Duodenal mucosa (tissue), 2 donors: ENCODE data around the gene KIAA0319L.

Experiments
- H3K27ac ChIP-seq: one replicate; pipeline ENCODE4 v1.7.0; 2013; ENCODE audit warnings: low read depth, low read length
- H3K27me3 ChIP-seq, 2 donors: one replicate each; pipeline ENCODE4 v1.7.0; 2013; ENCODE audit warnings: low read length in 2 of 2, control low read depth in 1 of 2; ENCODE audit not compliant: insufficient read depth in 2 of 2, control insufficient read depth in 1 of 2
- H3K36me3 ChIP-seq, 2 donors: one replicate each; pipeline ENCODE4 v1.7.0; 2013; ENCODE audit warnings: low read length in 2 of 2, control low read depth in 1 of 2; ENCODE audit not compliant: insufficient read depth in 2 of 2, control insufficient read depth in 1 of 2
- H3K4me1 ChIP-seq, 2 donors: one replicate each; pipeline ENCODE4 v1.7.0; 2013; ENCODE audit warnings: low read length in 2 of 2, control low read depth in 1 of 2; ENCODE audit not compliant: insufficient read depth in 2 of 2, control insufficient read depth in 1 of 2
- H3K4me3 ChIP-seq, 2 donors: one replicate each; pipeline ENCODE4 v1.7.0; 2013; ENCODE audit warnings: low read length in 2 of 2, low read depth in 1 of 2
- H3K9ac ChIP-seq, 2 donors: one replicate each; pipeline ENCODE4 v1.7.0; 2013; ENCODE audit warnings: low read length in 2 of 2, low read depth in 1 of 2
- H3K9me3 ChIP-seq, 2 donors: one replicate each; pipeline ENCODE4 v1.7.0; 2013; ENCODE audit warnings: low read length in 2 of 2, control low read depth in 1 of 2; ENCODE audit not compliant: control insufficient read depth in 1 of 2

Gene KIAA0319L

DNA sequence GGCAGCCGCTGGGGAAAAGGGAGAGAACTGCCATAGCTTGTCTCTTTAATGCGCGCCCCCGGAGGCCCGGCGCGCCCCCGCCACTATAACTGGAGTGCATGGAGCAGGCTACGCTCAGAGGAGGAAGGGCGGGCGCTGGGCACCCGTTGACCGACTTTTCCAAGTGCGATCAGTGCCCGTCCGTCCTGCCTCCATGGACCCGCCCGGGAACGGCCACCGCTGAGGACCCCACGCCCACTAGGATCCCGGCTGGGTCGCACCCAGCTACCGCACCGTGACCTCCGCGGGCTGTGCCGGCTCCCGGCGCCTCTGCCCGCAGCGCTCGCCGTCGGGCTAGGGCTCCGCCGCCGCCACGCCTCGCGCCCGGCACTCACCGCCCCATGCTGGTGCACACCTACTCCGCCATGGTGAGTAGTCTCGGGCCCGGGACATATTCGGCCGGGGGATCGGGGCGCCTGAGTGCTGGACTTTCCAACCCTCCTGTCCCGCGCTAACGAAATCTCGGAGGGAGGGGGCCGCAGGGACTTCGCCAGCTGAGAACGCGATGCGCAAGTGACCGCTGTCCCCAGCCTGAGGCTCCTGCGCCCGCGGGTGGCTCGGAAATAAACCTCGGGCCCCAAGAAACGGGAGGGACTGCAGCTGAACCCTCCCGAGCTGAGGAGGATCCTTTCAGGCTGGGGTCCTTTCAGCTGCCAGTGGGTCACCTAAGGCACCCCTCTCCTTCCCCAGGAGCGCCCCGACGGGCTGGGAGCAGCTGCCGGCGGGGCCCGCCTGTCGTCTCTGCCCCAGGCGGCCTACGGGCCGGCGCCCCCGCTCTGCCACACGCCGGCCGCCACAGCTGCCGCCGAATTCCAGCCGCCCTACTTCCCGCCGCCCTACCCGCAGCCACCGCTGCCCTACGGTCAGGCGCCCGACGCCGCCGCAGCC, 16.3 kb upstream of the KIAA0319L start, which contains the start of gene TFAP2E:
Gene TFAP2E, plus strand, starts transcription at position 117 of the 927 bp plus-strand sequence. Its CDS starts 264 bp downstream, at position 381.
- Histone ChIP-seq H3K9ac (peak within 1 kb of the TSS in 1 of 2 donors; percentile 3), H3K9me3 (no peaks in the 10 kb centered on the region), H3K27me3 (peaks cover 35 to 44% of the 10 kb centered on the region in 2 donors), H3K4me3 (peak within 1 kb of the TSS; percentile 25 to 61), H3K4me1 (peaks cover 15 to 20% of the 10 kb centered on the region in 2 donors), H3K36me3 (no peaks in the 10 kb centered on the region), H3K27ac (no peak within 1 kb of the TSS)

DNA sequence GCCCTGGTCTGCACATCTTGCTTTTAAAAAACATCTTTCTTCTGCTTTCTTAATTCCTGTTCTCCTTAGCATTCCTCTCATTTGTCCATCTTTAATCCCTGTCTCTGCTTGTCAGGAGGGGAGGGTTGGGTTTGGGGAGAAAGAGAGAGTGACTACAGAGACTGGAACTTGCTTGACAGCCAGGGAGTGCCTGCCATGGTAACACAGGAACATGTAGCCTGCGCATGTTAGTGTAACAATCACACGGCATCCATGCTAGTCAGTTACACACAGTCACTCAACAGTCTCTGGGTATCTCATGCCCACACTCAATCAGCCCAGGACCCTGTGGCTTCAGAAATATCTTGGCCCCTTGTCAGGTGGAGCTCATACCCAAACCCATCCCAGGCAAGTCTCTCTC, 15.1 kb upstream of the KIAA0319L start:
- H3K27me3 ChIP-seq = peaks cover 31 to 44% of the 10 kb centered on the region in 2 donors
- no peak overlapping the region for H3K9ac ChIP-seq
- no peaks in the 10 kb centered on the region for H3K36me3 ChIP-seq
- H3K9me3 ChIP-seq = no peaks in the 10 kb centered on the region
- peaks cover 8 to 10% of the 10 kb centered on the region in 2 donors for H3K4me1 ChIP-seq
- H3K4me3 ChIP-seq = no peak overlapping the region
- H3K27ac ChIP-seq = no peak overlapping the region

GRCh38 chr1:35571263-35571662, 14.1 kb upstream of the KIAA0319L start:
- Histone ChIP-seq H3K27ac (no peak overlapping the region), H3K27me3 (peaks cover 28 to 40% of the 10 kb centered on the region in 2 donors), H3K9ac (no peak overlapping the region)

DNA sequence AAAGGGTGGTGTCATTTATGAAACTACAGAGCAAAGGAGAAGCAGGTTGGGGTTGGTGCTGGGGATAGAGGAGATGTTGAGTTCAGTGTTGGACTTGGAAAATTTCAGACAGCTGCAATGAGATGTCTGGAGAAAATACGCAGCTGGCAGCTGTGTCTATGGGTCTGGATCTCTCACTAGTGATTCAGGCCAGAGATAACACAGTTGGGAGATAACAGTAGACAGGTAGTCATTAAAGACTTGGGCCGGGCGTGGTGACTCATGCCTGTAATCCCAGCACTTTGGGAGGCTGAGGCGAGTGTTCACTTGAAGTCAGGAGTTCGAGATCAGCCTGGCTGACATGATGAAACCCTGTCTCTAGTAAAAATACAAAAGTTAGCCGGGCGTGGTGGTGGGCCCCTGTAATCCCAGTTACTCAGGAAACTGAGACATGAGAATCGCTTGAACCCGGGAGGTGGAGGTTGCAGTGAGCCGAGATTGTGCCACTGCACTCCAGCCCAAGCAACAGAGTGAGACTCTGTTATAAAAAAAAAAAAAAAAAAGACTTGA, 13.5 kb upstream of the KIAA0319L start:
- peaks cover 7 to 10% of the 10 kb centered on the region in 2 donors for H3K4me1 ChIP-seq
- H3K9ac ChIP-seq = no peak overlapping the region
- no peak overlapping the region for H3K4me3 ChIP-seq
- peaks cover 28 to 38% of the 10 kb centered on the region in 2 donors for H3K27me3 ChIP-seq
- H3K36me3 ChIP-seq = peaks cover 0 to 6% of the 10 kb centered on the region in 2 donors
- no peaks in the 10 kb centered on the region for H3K9me3 ChIP-seq
- H3K27ac ChIP-seq = no peak overlapping the region

More at GRCh38 chr1:35571263-35571662, 14.1 kb upstream of the KIAA0319L start:
- Histone ChIP-seq H3K36me3 (peaks cover 0 to 6% of the 10 kb centered on the region in 2 donors), H3K4me3 (no peak overlapping the region), H3K9me3 (no peaks in the 10 kb centered on the region), H3K4me1 (peaks cover 7 to 10% of the 10 kb centered on the region in 2 donors)

DNA sequence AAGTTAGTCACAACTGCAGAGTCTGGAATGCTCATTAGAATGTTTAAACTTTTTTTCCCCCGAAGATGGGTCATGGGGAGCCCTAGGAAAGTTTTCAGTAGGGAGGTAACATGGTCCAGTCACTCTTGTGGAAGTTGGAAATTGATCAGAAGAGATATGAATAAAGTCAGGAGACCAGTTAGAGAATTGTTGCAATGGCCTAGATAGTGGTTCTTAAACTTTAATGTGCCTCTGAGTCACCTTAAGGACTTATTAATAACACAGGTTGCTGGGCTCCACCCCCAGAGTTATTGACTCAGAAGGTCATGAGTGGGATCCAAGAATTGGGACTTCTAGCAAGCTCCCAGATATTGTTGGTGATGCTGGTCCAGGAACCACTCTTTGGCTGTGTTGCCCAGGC, 12.7 kb upstream of the KIAA0319L start:
- Histone ChIP-seq H3K4me1 (peaks cover 7 to 10% of the 10 kb centered on the region in 2 donors), H3K9ac (no peak overlapping the region), H3K27me3 (peaks cover 26 to 35% of the 10 kb centered on the region in 2 donors), H3K36me3 (peaks cover 0 to 6% of the 10 kb centered on the region in 2 donors), H3K27ac (no peak overlapping the region), H3K9me3 (no peaks in the 10 kb centered on the region), H3K4me3 (no peak overlapping the region)

DNA sequence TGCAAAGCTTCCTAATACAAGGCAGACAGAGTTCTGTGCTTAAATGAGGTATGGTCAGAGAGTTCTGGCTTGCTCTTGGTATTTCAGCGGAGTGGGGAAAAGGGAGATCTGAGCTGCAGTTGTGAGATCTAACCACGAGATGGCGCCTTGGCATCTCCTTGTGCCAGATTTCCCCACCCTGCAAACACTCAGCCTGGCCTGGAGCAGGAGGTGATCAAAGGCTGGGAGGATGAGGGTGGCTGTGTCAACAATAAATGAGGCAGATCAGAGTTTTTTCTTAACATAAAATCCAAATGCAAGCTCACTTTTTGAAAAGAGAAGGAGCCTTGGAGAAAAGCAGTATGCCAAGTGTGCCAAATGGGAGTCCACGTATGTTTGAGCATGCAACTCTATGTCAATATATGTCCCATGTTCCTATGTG, 11.8 kb upstream of the KIAA0319L start:
- Histone ChIP-seq H3K9ac (no peak overlapping the region), H3K4me1 (peaks cover 7 to 10% of the 10 kb centered on the region in 2 donors), H3K9me3 (no peaks in the 10 kb centered on the region), H3K27me3 (peaks cover 26 to 28% of the 10 kb centered on the region in 2 donors), H3K27ac (no peak overlapping the region), H3K36me3 (peaks cover 0 to 6% of the 10 kb centered on the region in 2 donors), H3K4me3 (no peak overlapping the region)

DNA sequence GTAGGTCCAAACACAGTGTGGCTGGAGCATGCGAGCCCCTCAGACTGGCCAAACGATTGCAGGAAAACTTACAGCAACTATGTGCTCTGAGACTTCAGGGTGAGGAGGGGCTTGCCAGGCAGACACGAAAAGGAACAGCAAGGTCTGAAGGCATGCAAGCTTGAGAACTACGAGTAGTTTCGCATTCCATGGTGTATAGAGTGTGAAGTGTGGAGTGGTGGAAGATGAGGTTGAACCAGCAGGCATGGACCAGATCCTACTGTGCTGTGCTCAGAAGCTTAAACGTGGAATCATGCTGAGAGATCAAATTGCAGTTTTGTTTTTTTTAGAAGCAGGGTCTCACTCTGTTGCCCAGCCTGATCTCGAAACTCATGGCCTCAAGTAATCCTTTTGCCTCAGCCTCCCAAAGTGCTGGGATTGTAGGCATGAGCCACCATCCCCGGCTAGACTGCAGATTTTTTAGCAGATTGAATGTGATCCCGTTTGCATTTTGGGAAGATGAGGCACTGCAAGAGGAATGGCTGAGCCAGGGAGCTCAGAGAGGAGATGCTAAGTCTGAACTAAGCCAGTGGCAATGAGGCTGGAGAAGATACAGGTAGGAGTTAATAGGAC, 10.8 kb upstream of the KIAA0319L start:
- Histone ChIP-seq H3K9ac (no peak overlapping the region), H3K9me3 (no peaks in the 10 kb centered on the region), H3K4me1 (peaks cover 4 to 7% of the 10 kb centered on the region in 2 donors), H3K27ac (no peak overlapping the region), H3K36me3 (peaks cover 0 to 8% of the 10 kb centered on the region in 2 donors), H3K4me3 (no peak overlapping the region), H3K27me3 (peaks cover 19 to 22% of the 10 kb centered on the region in 2 donors)

DNA sequence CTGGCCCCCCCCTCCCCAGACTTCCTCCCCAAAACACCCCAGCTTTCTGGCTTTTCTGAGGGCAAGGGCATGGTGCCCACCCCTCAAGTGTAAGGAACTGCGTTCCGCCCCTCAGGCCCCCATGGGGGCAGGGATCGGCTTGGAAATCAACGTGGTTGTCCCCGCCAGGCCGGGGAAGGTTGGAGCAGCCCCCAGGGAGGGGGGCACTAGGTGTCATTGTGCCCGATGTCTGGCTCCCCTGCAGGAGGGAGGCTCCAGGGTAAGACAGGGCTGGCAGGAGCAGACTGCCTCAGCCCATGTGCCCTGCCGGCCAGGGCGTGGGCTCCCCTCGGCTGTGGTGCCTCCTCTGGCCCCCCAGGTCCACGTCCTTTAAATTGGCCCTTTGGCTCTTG, 8.5 kb upstream of the KIAA0319L start:
- H3K36me3 ChIP-seq = peaks cover 2 to 9% of the 10 kb centered on the region in 2 donors
- H3K27ac ChIP-seq = no peak overlapping the region
- H3K27me3 ChIP-seq = no peaks in the 10 kb centered on the region
- no peaks in the 10 kb centered on the region for H3K9me3 ChIP-seq
- H3K4me1 ChIP-seq = peaks cover 4% of the 10 kb centered on the region in 2 donors
- no peak overlapping the region for H3K9ac ChIP-seq
- no peak overlapping the region for H3K4me3 ChIP-seq

DNA sequence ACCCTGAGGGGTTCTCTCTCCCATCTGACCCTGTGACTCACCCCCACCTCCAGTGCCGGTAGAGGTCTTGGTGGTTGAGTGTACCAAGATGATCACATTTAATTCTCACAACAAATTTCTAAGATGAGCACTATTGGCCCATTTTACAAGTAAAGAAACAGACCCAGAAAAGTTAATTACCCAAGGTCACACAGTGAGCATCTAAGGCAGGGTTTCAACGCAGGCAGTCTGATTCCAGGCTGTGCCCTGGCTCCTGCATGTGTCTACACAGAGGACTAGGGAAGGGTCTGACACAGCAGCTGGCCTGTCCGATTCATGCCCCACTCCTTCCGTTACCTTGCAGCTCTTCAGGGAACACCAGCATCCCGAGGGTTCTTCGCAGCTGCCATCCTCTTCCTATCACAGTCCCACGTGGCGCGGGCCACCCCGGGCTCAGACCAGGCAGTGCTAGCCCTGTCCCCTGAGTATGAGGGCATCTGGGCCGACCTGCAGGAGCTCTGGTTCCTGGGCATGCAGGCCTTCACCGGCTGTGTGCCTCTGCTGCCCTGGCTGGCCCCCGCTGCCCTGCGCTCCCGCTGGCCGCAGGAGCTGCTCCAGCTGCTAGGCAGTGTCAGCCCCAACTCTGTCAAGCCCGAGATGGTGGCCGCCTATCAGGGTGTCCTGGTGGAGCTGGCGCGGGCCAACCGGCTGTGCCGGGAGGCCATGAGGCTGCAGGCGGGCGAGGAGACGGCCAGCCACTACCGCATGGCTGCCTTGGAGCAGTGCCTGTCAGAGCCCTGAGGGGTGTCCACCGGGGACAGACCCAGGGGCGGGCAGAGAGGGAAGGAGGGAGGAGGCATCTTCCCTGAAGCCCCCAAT, 7.9 kb upstream of the KIAA0319L start:
- no peak overlapping the region for H3K4me3 ChIP-seq
- H3K27me3 ChIP-seq = no peaks in the 10 kb centered on the region
- H3K27ac ChIP-seq = no peak overlapping the region
- H3K9ac ChIP-seq = no peak overlapping the region
- H3K36me3 ChIP-seq = peaks cover 2 to 9% of the 10 kb centered on the region in 2 donors
- H3K4me1 ChIP-seq = peaks cover 4 to 8% of the 10 kb centered on the region in 2 donors
- H3K9me3 ChIP-seq = no peaks in the 10 kb centered on the region
